Hair follicle dermal papilla cell (primary cell): ENCODE data around the gene KCNQ5. TPM values are rescaled to one million over a fixed set of nuclear protein-coding genes. Genes with fewer than 3 reads are reported as not detected.

Experiments used
- small RNA-seq: library from RNA; depleted of rRNA; stranded (forward); fragments of <200 nt; gene quantifications from one replicate; pipeline ENCODE3, GENCODE V24; 2012
- total RNA-seq: library from RNA; depleted of rRNA; stranded (reverse); fragments of >200 nt; gene quantifications from 2 replicates; pipeline ENCODE4 v1.2.3, GENCODE V29; 2012

The KCNQ5 gene
- 0.49 and 1.5 TPM in 2 replicates for total RNA-seq

GRCh38 chr6:72621291-72622093, at the start of gene KCNQ5:
KCNQ5 (plus strand) TSS chr6:72622064.

GRCh38 chr6:73225396-73225795, 603.5 kb downstream of the KCNQ5 start, which contains the start of gene KHDC1L:
KHDC1L (minus strand) TSS chr6:73225496; CDS start chr6:73225408, 88 bp downstream.

Small RNA genes lying within 50 kb of the gene (small RNA-seq; reads per million reads assigned to genes)
- gene MIR4282, result not detected
